Lung (tissue), 12 donors: Measurements from ENCODE around the gene DDB1. TPM values are rescaled to one million over a fixed set of nuclear protein-coding genes. Genes with fewer than 3 reads are reported as not detected.

ENCODE experiments used
- ATAC-seq: fragments of 200-7000 bp; cut with Tn5 transposase; one replicate; pipeline ENCODE4 v1.9.1; 2020; ENCODE audit warnings: moderate number of reproducible peaks; ENCODE audit not compliant: insufficient read depth, low FRiP score
- DNase-seq, 3 donors: peaks; one replicate each; pipeline ENCODE4 v3.0.0-alpha.2; 2013 to 2017
- H3K27ac ChIP-seq, 2 donors: one replicate each; pipeline ENCODE4 v1.5.1; 2013; ENCODE audit warnings: mild to moderate bottlenecking in 2 of 2, moderate library complexity in 2 of 2, control low read depth in 1 of 2, inconsistent platforms in 1 of 2, low read depth in 1 of 2, low read length in 1 of 2
- H3K27me3 ChIP-seq, 3 donors: one replicate each; pipeline ENCODE4 v1.5.1; 2013; ENCODE audit warnings: low read length in 2 of 3; ENCODE audit not compliant: control insufficient read depth in 3 of 3, insufficient read depth in 3 of 3
- H3K36me3 ChIP-seq, 4 donors: one replicate each; pipeline ENCODE4 v1.5.1; 2013; ENCODE audit warnings: low read length in 4 of 4, mild to moderate bottlenecking in 1 of 4, moderate library complexity in 1 of 4; ENCODE audit not compliant: control insufficient read depth in 4 of 4, insufficient read depth in 4 of 4
- H3K4me1 ChIP-seq, 5 donors: one replicate each; pipeline ENCODE4 v1.5.1; 2013; ENCODE audit warnings: low read length in 5 of 5, mild to moderate bottlenecking in 2 of 5, moderate library complexity in 1 of 5; ENCODE audit not compliant: control insufficient read depth in 5 of 5, insufficient read depth in 5 of 5
- H3K4me3 ChIP-seq: one replicate; pipeline ENCODE4 v1.5.1; 2013; ENCODE audit warnings: mild to moderate bottlenecking, control low read depth, moderate library complexity
- H3K9ac ChIP-seq, 2 donors: one replicate each; pipeline ENCODE4 v1.5.1; 2013; ENCODE audit warnings: low read length in 2 of 2, control low read depth in 1 of 2; ENCODE audit not compliant: insufficient read depth in 1 of 2
- H3K9me3 ChIP-seq, 4 donors: one replicate each; pipeline ENCODE4 v1.5.1; 2013; ENCODE audit warnings: low read length in 3 of 4, mild to moderate bottlenecking in 1 of 4, moderate library complexity in 1 of 4; ENCODE audit not compliant: control insufficient read depth in 4 of 4, insufficient read depth in 3 of 4
- WGBS, 2 donors: extraction: QIAGEN DNeasy Blood & Tissue Kit; methylation state at CpG; one replicate each; pipeline ENCODE4 v1.1.7; 2013; 5-methylcytosine and 5-hydroxymethylcytosine counted together
- polyA plus RNA-seq, 2 donors: library from polyadenylated mRNA; stranded (reverse); fragments of 200-250 nt; gene quantifications; one replicate each; pipeline ENCODE4 v1.2.1, GENCODE V29; 2013
- total RNA-seq, 2 donors: library from RNA; depleted of rRNA in 1 of 2; stranded (reverse); fragments of >200 nt in 1 of 2; gene quantifications; one replicate each; pipeline ENCODE4 v1.2.1, GENCODE V29; 2014 to 2021
- TF ChIP-seq, protein P1 (sequence below): IDR thresholded peaks from 2 replicates; pipeline ENCODE4 v1.5.1; 2012; ENCODE audit warnings: mild to moderate bottlenecking; ENCODE audit errors: control extremely low read depth, extremely low read depth
- donor health status: control.
- donor health status: control.
- donor health status: Bipolar disorder and iron deficiency.
- donor health status: healthy.
- donor health status: DM: yes; HTN: yes; CAD: no.

The DDB1 gene
- total and polyA plus RNA-seq, 4 donors: 88.5 to 184 (median 121) TPM

DNA sequence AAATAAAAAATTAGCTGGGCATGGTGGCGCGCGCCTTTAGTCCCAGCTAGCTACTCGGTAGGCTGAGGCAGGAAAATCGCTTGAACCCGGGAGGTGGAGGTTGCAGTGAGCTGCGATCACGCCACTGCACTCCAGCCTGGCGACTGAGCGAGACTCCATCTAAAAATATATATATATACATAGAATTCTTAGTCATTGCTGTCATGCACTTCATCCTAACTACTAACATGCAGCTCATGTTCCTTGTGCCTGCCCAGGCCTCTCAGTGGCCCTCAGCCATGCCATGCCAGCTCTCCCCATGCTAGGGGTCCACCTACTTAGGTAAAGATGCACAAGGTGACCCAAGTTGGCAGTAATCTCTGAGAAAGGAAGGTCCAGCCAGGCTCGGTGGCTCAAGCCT lies 25.7 kb upstream of the DDB1 start:
- WGBS, 2 donors: 97% methylated on average over 11 of the region's 11 CpGs
- H3K27me3 ChIP-seq: no peaks in the 10 kb centered on the region
- no peaks in the 10 kb centered on the region for H3K9me3 ChIP-seq
- H3K27ac ChIP-seq: peak overlapping the region in 1 of 2 donors; percentile 32
- no peak overlapping the region for H3K4me3 ChIP-seq
- H3K36me3 ChIP-seq: peaks cover 0 to 12% (median 2%) of the 10 kb centered on the region in 4 donors
- no peak for ATAC-seq
- TF ChIP-seq, protein P1, sequence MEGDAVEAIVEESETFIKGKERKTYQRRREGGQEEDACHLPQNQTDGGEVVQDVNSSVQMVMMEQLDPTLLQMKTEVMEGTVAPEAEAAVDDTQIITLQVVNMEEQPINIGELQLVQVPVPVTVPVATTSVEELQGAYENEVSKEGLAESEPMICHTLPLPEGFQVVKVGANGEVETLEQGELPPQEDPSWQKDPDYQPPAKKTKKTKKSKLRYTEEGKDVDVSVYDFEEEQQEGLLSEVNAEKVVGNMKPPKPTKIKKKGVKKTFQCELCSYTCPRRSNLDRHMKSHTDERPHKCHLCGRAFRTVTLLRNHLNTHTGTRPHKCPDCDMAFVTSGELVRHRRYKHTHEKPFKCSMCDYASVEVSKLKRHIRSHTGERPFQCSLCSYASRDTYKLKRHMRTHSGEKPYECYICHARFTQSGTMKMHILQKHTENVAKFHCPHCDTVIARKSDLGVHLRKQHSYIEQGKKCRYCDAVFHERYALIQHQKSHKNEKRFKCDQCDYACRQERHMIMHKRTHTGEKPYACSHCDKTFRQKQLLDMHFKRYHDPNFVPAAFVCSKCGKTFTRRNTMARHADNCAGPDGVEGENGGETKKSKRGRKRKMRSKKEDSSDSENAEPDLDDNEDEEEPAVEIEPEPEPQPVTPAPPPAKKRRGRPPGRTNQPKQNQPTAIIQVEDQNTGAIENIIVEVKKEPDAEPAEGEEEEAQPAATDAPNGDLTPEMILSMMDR: no peak
- H3K4me1 ChIP-seq: peaks cover 0 to 18% (median 4%) of the 10 kb centered on the region in 5 donors
- no peak overlapping the region for H3K9ac ChIP-seq
- DNase-seq: no peak

DNA sequence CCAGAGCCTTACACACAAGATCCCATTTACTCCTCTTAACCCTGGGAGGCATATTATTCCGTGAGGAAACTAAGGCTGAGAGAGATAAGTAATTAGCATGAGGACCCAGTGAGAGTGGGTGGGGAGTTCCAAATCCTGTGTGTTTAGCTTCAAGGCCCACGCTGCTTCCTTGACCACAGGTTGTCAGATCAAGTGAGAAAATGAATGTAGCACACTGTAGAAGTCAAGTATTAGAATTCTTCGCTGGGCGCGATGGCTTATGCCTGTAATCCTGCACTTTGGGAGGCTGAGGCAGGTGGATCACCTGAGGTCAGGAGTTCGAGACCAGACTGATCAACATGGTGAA lies 25.0 kb upstream of the DDB1 start:
- TF ChIP-seq, protein P1: no peak
- no peak overlapping the region for H3K4me3 ChIP-seq
- DNase-seq (no peak), ATAC-seq (no peak)
- no peaks in the 10 kb centered on the region for H3K9me3 ChIP-seq
- H3K27me3 ChIP-seq: no peaks in the 10 kb centered on the region
- no peak overlapping the region for H3K27ac ChIP-seq
- 92 to 94% methylated on average over 6 of the region's 6 CpGs for WGBS, 2 donors
- H3K36me3 ChIP-seq: peaks cover 0 to 19% (median 6%) of the 10 kb centered on the region in 4 donors
- H3K9ac ChIP-seq: no peak overlapping the region
- H3K4me1 ChIP-seq: peaks cover 0 to 11% (median 3%) of the 10 kb centered on the region in 5 donors

DNA sequence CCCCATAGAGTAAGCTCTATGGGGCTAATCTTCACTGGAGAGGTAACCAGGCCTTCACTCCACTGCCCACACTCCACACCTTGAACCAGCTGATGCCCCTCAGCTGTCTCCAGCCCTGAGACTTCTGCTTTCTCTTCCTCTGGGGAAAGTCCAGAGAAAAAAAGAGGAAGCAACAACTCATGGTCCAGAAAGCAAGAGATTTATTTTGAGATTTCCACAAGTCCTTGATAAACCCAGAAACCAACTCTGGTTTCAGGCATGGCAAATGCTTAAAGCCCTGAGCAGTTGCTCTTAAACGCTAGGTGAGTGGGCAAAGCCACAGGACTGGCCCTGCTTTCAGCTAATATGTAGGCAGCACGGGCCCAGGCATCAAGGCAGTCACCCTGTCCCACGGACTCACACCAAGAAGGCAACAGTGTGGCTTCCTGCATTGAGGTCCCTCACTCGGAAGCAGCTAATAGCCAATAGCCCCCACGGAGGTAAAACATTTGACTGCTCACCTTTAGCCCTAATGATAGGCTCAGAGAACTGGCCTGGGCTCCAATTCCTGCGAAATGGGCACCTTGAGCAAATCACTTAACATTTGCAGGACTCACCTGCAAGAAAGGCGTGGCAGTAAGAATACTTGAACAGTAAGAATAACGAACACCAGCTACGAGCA lies 24.5 kb upstream of the DDB1 start:
- Histone ChIP-seq H3K27ac (peak overlapping the region in 1 of 2 donors; percentile 4), H3K9ac (no peak overlapping the region), H3K9me3 (no peaks in the 10 kb centered on the region), H3K4me1 (peaks cover 0 to 11% (median 3%) of the 10 kb centered on the region in 5 donors), H3K27me3 (no peaks in the 10 kb centered on the region), H3K36me3 (peaks cover 0 to 22% (median 10%) of the 10 kb centered on the region in 4 donors), H3K4me3 (no peak overlapping the region)
- no peak for ATAC-seq
- WGBS, 2 donors: 66 to 77% methylated on average over 9 of the region's 9 CpGs
- TF ChIP-seq, protein P1: no peak
- no peak for DNase-seq

DNA sequence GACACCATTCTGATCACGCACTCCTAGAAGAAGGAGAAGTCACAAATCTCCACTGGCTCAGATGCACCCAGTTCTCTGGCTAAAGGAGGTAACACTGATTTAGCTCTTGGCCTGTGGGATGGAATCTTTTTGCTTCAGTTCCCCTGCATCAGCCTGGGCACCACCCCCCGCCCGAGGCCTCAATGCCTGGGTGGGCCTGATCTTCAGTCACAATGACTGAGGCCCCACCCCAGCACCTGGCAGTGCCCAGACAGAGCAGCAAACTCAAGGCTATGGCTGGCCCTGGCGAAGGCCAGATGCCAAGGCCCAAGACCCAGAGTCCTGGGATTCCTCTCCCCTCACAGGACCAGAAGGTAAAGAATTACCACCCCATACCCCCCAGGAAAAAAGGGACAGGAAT lies 23.8 kb upstream of the DDB1 start:
- Histone ChIP-seq H3K27me3 (no peaks in the 10 kb centered on the region), H3K9ac (no peak overlapping the region), H3K4me3 (no peak overlapping the region), H3K4me1 (peaks cover 0 to 11% (median 3%) of the 10 kb centered on the region in 5 donors), H3K36me3 (peaks cover 0 to 25% (median 13%) of the 10 kb centered on the region in 4 donors), H3K27ac (no peak overlapping the region), H3K9me3 (no peaks in the 10 kb centered on the region)
- TF ChIP-seq, protein P1: no peak
- ATAC-seq: no peak
- DNase-seq: no peak
- WGBS, 2 donors: 86 to 90% methylated on average over 4 of the region's 4 CpGs
